ENCODE measurements around the gene HFE.

Gene HFE

DNA sequence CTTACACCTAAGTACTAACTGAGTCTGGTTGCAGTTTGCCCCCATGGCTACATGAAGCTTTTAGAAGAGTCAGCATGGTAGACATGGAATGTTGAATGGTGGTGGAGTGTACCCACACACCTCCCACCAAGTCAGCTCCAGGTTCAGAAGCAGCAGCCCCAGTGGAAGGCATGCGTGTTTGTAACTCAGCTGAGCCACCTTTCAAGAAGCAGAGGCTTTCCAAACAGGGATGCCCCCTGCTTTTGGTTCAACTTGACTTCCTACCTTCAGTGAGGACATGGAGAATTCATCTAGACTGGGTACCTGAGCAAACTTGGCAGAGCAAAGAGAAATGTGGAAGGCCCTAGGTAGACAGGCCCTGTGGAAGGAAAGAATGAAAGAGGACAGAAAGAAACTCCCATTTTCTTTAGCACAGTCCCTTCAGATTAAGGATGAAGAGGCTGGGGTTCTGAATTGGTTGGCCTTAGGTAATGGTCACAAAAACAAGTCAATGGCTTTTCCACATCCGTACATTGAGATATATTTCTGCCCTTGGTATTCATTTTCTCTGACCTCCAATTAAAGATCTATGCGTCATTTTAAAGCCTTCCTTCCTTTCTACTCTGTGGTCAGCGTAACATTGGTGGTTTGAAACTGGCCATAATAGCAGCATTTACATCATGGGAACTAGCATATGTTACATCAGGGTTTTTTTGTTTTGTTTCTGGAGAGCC is 53.2 kb downstream of the HFE start:
- no peak for DNase-seq

GRCh38 chr6:26140967-26141294 is 53.7 kb downstream of the HFE start:
- no peak for DNase-seq

DNA sequence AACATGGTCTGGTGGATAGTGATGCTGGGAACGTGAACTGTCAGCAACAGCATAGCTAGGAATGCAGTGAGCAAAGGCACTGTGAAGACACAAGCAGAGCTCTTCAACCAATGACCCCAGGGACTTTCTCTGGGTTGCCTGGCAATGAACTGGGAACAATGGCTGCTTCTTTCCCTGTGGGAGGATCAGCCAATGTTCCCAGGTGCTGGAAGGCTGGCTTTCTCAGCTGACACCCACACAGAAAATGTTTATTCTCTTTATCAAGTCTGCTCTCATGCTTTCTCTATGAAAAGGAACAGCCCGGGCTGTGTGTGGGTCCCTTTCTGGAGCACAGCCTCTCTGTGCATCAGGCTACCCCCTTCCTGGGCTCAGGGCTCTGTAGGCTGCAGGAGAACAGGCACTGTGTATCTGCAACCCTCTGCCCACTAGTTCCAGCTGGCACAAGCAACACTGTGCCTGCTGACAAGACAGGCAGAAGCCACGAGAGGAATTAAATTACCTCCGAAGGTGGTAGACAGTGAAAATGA is 54.2 kb downstream of the HFE start:
- DNase-seq, result no peak

DNA sequence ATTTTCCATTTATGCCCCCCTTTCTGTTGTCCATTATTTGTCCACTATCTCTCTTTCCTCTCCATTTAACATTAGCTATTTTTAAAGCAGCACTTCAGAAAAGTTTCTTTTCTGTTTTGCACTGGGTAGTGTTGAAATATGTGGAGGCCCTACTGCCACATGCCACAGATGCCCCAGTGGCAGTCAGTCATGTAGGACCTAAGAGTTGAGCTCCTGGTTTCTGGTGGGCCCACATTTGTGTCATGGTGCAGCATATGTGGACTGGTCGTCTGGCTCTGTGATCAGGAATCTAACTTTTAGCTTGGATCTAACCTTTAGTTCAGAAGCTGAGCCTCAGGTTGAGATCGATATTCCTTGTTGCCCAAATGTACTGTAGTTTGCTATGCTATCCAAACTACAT is 54.8 kb downstream of the HFE start:
- no peak for DNase-seq
